Neural cell (in vitro differentiated cells): ENCODE results near the gene CTDNEP1. TPM values are rescaled to one million over a fixed set of nuclear protein-coding genes. Genes with fewer than 3 reads are reported as not detected.

Experiments used
- H2AFZ ChIP-seq: fragments of 200-600, 300-800 bp; sonication (generic), shearing (Covaris generic); 2 replicates; pipeline ENCODE4 v1.6.0; 2014; ENCODE audit warnings: low read depth, mild to moderate bottlenecking, antibody characterized with exemption, low read length, moderate library complexity
- H3F3A ChIP-seq: fragments of 200-600 bp; shearing (Covaris generic); 2 replicates; pipeline ENCODE4 v1.6.1; 2016; ENCODE audit warnings: mild to moderate bottlenecking, moderate library complexity, mixed read lengths, antibody characterized with exemption, low read length; ENCODE audit not compliant: insufficient read depth, poor library complexity, severe bottlenecking
- H3K27ac ChIP-seq: fragments of 200-600, 300-800 bp; sonication (generic), shearing (Covaris generic); 2 replicates; pipeline ENCODE4 v1.5.1; 2014; ENCODE audit warnings: mild to moderate bottlenecking, low read length, moderate library complexity
- H3K27me3 ChIP-seq: fragments of 300-800, 200-600 bp; sonication (generic), shearing (Covaris generic); 2 replicates; pipeline ENCODE4 v1.6.0; 2014; ENCODE audit warnings: mild to moderate bottlenecking, low read depth, low read length, moderate library complexity; ENCODE audit not compliant: insufficient read depth
- H3K36me3 ChIP-seq: fragments of 300-800, 200-600 bp; sonication (generic), shearing (Covaris generic); 2 replicates; pipeline ENCODE4 v1.5.1; 2014; ENCODE audit warnings: mild to moderate bottlenecking, antibody characterized with exemption, low read length, moderate library complexity; ENCODE audit not compliant: insufficient read depth
- H3K4me2 ChIP-seq: fragments of 300-800, 200-600 bp; sonication (generic), shearing (Covaris generic); 2 replicates; pipeline ENCODE4 v1.6.0; 2014; ENCODE audit warnings: mild to moderate bottlenecking, low read length
- H3K4me3 ChIP-seq: fragments of 300-800, 200-600 bp; sonication (generic), shearing (Covaris generic); 2 replicates; pipeline ENCODE4 v1.5.1; 2014; ENCODE audit warnings: mild to moderate bottlenecking, low read length, moderate library complexity
- H3K79me2 ChIP-seq: fragments of 200-600 bp; shearing (Covaris generic); replicated peaks from 2 replicates; pipeline ENCODE4 v1.6.0; 2014; ENCODE audit warnings: mild to moderate bottlenecking, low read length, moderate library complexity; ENCODE audit not compliant: insufficient read depth
- H3K9ac ChIP-seq: fragments of 300-800, 200-600 bp; sonication (generic), shearing (Covaris generic); 2 replicates; pipeline ENCODE4 v1.6.1; 2016; ENCODE audit warnings: mild to moderate bottlenecking, low read length, mixed read lengths
- H3K9me2 ChIP-seq: fragments of 200-600 bp; shearing (Covaris generic); 2 replicates; pipeline ENCODE4 v1.6.1; 2016; ENCODE audit warnings: mild to moderate bottlenecking, low read length, mixed read lengths; ENCODE audit not compliant: insufficient read depth
- H3K9me3 ChIP-seq: fragments of 200-600, 300-800 bp; sonication (generic), shearing (Covaris generic); 2 replicates; pipeline ENCODE4 v1.6.1; 2016; ENCODE audit warnings: mild to moderate bottlenecking, mixed run types, low read length, moderate library complexity, mixed read lengths
- H4K20me1 ChIP-seq: fragments of 200-600 bp; shearing (Covaris generic); 2 replicates; pipeline ENCODE4 v1.6.1; 2016; ENCODE audit warnings: mild to moderate bottlenecking, mixed run types; ENCODE audit not compliant: insufficient read depth
- CTCF ChIP-seq: fragments of 450-650 bp; IDR thresholded peaks from 2 replicates; pipeline ENCODE4 v1.5.1; 2014; ENCODE audit warnings: antibody characterized with exemption, mild to moderate bottlenecking, moderate library complexity; ENCODE audit not compliant: poor library complexity, severe bottlenecking
- EP300 ChIP-seq: fragments of 450-650 bp; conservative IDR thresholded peaks from 2 replicates; pipeline ENCODE4 v1.6.1; 2014; ENCODE audit warnings: antibody characterized with exemption, mild to moderate bottlenecking, moderate library complexity; ENCODE audit not compliant: poor library complexity, severe bottlenecking
- EZH2 ChIP-seq: fragments of 200-600, 300-800 bp; shearing (Covaris generic), sonication (generic); IDR thresholded peaks from 2 replicates; pipeline ENCODE4 v1.6.1; 2014; ENCODE audit warnings: antibody characterized with exemption, low read length, borderline replicate concordance, mild to moderate bottlenecking; ENCODE audit not compliant: insufficient read depth, poor library complexity, severe bottlenecking
- MXI1 ChIP-seq: fragments of 450-650 bp; conservative IDR thresholded peaks from 2 replicates; pipeline ENCODE4 v1.6.1; 2014; ENCODE audit warnings: antibody characterized with exemption, mild to moderate bottlenecking; ENCODE audit not compliant: poor library complexity, severe bottlenecking
- POLR2AphosphoS5 ChIP-seq: IDR thresholded peaks from 2 replicates; pipeline ENCODE4 v1.6.1; 2012
- RAD21 ChIP-seq: fragments of 450-650 bp; conservative IDR thresholded peaks from 2 replicates; pipeline ENCODE4 v1.6.1; 2014; ENCODE audit warnings: antibody characterized with exemption, mild to moderate bottlenecking, moderate library complexity
- REST ChIP-seq: IDR thresholded peaks from 2 replicates; pipeline ENCODE4 v1.6.1; 2012; ENCODE audit warnings: borderline replicate concordance
- SMC3 ChIP-seq: fragments of 450-650 bp; conservative IDR thresholded peaks from 2 replicates; pipeline ENCODE4 v1.6.1; 2014; ENCODE audit warnings: antibody characterized with exemption, mild to moderate bottlenecking, moderate library complexity; ENCODE audit not compliant: poor library complexity
- TAF1 ChIP-seq: IDR thresholded peaks from 2 replicates; pipeline ENCODE4 v1.6.1; 2012; ENCODE audit warnings: low read depth
- polyA plus RNA-seq: library from polyadenylated mRNA; depleted of rRNA; stranded (reverse); fragments of >200 nt; gene quantifications from 2 replicates; pipeline ENCODE4 v1.2.3, GENCODE V29; 2014

The CTDNEP1 gene
- polyA plus RNA-seq, 1 donor from 2014 or later = 39.4 TPM

- Histone ChIP-seq H3K4me2 (peak overlapping the region; percentile 95), H3K79me2 (peaks cover 38% of the 10 kb centered on the region), H4K20me1 (no peaks in the 10 kb centered on the region), H3K9me3 (no peaks in the 10 kb centered on the region), H3K9ac (peak overlapping the region; percentile 87), H2AFZ (peak overlapping the region; percentile 46), H3K27me3 (no peaks in the 10 kb centered on the region), H3K36me3 (no peaks in the 10 kb centered on the region), H3F3A (no peaks in the 10 kb centered on the region), H3K9me2 (no peaks in the 10 kb centered on the region), H3K27ac (peak overlapping the region; percentile 96), H3K4me3 (peak overlapping the region; percentile 75)
- peak; percentile 85 for TF ChIP-seq EP300
- peak; percentile 81 for TF ChIP-seq MXI1
- no peak for TF ChIP-seq EZH2
- TF ChIP-seq POLR2AphosphoS5 = peak; percentile 96
- peak; percentile 35 for TF ChIP-seq RAD21
- no peak for TF ChIP-seq TAF1
- no peak for TF ChIP-seq CTCF
- no peak for TF ChIP-seq REST
- peak; percentile 54 for TF ChIP-seq SMC3
Measured at GRCh38 chr17:7204828-7205461, 46.6 kb downstream of the CTDNEP1 start.

- no peaks in the 10 kb centered on the region for H3F3A ChIP-seq
- H3K4me3 ChIP-seq = peak overlapping the region; percentile 75
- no peaks in the 10 kb centered on the region for H3K36me3 ChIP-seq
- peak overlapping the region; percentile 46 for H2AFZ ChIP-seq
- peak overlapping the region; percentile 82 for H3K4me2 ChIP-seq
- no peaks in the 10 kb centered on the region for H3K27me3 ChIP-seq
- no peaks in the 10 kb centered on the region for H3K9me3 ChIP-seq
- TF ChIP-seq CTCF (no peak), EP300 (no peak), TAF1 (peak; percentile 4)
- no peaks in the 10 kb centered on the region for H3K9me2 ChIP-seq
- no peaks in the 10 kb centered on the region for H4K20me1 ChIP-seq
- peaks cover 33% of the 10 kb centered on the region for H3K79me2 ChIP-seq
- H3K9ac ChIP-seq = peak overlapping the region; percentile 87
- peak overlapping the region; percentile 96 for H3K27ac ChIP-seq
Measured at GRCh38 chr17:7204336-7204735, 47.2 kb downstream of the CTDNEP1 start.
